NK-92 treated with Interleukin-12 subunit alpha and Interleukin-12 subunit beta, amount 100 ng/mL, for 24 hours (cell line): ENCODE results near the gene SLC5A5.
"Not testable (repeated sequence)": the region's sequence is repeated elsewhere in the genome, so short reads cannot be mapped to it uniquely, and the experiment has no call there.

Experiments used
- DNase-seq: peaks from one replicate; lab custom pipeline; 2025; lab: John Stamatoyannopoulos, UW

The SLC5A5 gene

GRCh38 chr19:17871032-17871877 lies 490 bp upstream of the SLC5A5 start:
- no peak for DNase-seq

- no peak for DNase-seq
These were observed 681 bp downstream of the SLC5A5 start for GRCh38 chr19:17872251-17873001.

GRCh38 chr19:17873786-17874757 lies 2.3 kb downstream of the SLC5A5 start:
- no peak for DNase-seq

- no peak for DNase-seq
These were observed 3.0 kb downstream of the SLC5A5 start for GRCh38 chr19:17874758-17875135.

GRCh38 chr19:17877696-17878095 lies 6.0 kb downstream of the SLC5A5 start:
- no peak for DNase-seq

- DNase-seq, result no peak
These were observed 7.7 kb downstream of the SLC5A5 start for GRCh38 chr19:17879466-17879865.

GRCh38 chr19:17881701-17882100 lies 10.0 kb downstream of the SLC5A5 start:
- DNase-seq, result no peak

GRCh38 chr19:17883627-17884410 lies 12.1 kb downstream of the SLC5A5 start:
- no peak for DNase-seq

- DNase-seq, result no peak
These were observed 14.8 kb downstream of the SLC5A5 start for GRCh38 chr19:17886515-17886914.

- DNase-seq, result not testable (repeated sequence)
These were observed 15.5 kb downstream of the SLC5A5 start for GRCh38 chr19:17887221-17887620.

GRCh38 chr19:17888260-17888659 lies 16.5 kb downstream of the SLC5A5 start:
- DNase-seq, result no peak

- no peak for DNase-seq
These were observed 18.0 kb downstream of the SLC5A5 start for GRCh38 chr19:17889609-17890214.

- no peak for DNase-seq
These were observed 22.0 kb downstream of the SLC5A5 start for GRCh38 chr19:17893766-17894165.

GRCh38 chr19:17902701-17903100 lies 31.0 kb downstream of the SLC5A5 start:
- no peak for DNase-seq

- no peak for DNase-seq
These were observed 36.5 kb downstream of the SLC5A5 start for GRCh38 chr19:17908244-17908643.

- DNase-seq, result no peak
These were observed 37.4 kb downstream of the SLC5A5 start for GRCh38 chr19:17909003-17909732.

- no peak for DNase-seq
These were observed 39.1 kb downstream of the SLC5A5 start for GRCh38 chr19:17910791-17911360.

- DNase-seq, result no peak
These were observed 44.3 kb downstream of the SLC5A5 start for GRCh38 chr19:17915940-17916593.

GRCh38 chr19:17918151-17918550 lies 46.4 kb downstream of the SLC5A5 start:
- DNase-seq, result not testable (repeated sequence)
